NCI-H1092 treated with DMSO at 0.1 percent for 48 hours (cell line): ENCODE measurements around the gene CNTNAP2.
"Not testable (repeated sequence)": the region's sequence is repeated elsewhere in the genome, so short reads cannot be mapped to it uniquely, and the experiment has no call there.

Experiments
- DNase-seq: peaks from one replicate; lab custom pipeline; 2025; lab: John Stamatoyannopoulos, UW

The CNTNAP2 gene

GRCh38 chr7:146146831-146147486 is 30.4 kb downstream of the CNTNAP2 start:
- peak; percentile 76 for DNase-seq

DNA sequence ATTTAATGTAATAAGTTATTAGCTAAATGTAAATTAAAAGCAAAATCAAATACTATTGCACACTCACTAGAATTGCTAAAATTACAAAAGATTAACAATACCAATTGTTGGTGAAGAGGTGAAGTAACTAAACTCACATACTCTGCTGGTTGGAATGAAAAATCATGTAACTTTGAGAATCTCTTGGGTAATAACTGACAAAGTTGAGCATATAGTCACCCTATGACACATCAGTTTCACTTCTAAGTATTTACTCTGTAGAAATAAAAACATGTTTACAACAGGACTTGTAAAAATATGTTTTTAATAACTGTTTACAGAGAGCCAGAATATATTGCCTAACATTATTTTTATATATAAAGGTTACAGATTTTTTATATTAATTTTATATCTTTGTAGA is 33.6 kb downstream of the CNTNAP2 start:
- no peak for DNase-seq

GRCh38 chr7:146172112-146172511 is 55.5 kb downstream of the CNTNAP2 start:
- DNase-seq: no peak

DNA sequence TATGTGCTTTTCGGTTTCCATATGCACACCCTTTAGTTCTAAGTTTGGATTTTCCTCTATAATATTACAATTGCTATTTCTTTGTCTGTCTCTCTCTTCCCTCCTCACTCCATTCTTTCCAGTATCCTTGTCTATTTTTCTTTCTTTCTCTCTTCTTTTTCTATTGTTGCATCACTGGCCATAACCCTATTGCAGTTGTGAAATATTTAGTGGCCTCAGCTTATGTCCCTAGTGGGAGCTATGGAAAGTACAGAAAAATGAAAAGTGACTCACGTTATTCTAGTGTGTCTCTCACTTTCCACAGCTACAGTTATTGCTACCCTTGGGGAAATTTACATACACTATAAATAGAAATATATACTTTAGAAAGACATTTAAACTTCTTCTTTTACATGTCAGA is 59.1 kb downstream of the CNTNAP2 start:
- DNase-seq: no peak

GRCh38 chr7:146176860-146177259 is 60.3 kb downstream of the CNTNAP2 start:
- DNase-seq: peak; percentile 17

DNA sequence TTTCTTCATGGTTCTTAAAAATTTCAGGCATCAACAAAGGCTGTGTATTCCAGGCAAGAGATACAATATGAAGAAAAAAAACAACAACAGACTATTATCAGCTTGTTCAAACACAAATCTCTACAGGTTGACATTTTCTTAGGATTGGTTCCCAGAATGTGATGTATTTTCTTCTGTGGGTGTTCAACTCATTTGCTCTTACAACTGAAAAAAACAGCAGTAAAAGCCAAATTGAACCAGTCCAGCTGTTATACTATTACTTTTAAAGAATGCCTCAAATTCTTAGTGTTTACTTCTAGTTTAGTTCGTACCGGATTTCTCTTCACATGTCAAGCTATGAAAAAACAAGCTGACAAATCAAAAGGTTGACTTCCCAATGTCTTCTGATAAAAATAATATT is 60.7 kb downstream of the CNTNAP2 start:
- DNase-seq: no peak

- no peak for DNase-seq
Observed at GRCh38 chr7:146185844-146186243, 69.2 kb downstream of the CNTNAP2 start.

DNA sequence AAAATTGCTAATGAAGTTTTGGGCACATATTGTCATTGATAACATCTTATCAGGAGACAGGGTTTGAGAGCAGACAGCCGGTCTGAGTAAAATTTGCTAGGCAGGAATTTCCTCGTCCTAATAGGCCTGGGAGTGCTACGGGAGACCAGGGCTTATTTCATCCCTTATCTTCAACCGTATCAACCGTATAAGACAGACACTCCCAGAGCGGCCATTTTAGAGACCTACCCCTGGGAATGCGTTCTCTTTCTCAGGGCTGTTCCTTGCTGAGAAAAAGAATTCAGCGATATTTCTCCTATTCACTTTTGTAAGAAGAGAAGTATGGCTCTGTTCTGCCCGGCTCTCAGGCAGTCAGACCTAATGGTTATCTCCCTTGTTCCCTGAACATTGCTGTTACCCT is 74.8 kb downstream of the CNTNAP2 start:
- not testable (repeated sequence) for DNase-seq

DNA sequence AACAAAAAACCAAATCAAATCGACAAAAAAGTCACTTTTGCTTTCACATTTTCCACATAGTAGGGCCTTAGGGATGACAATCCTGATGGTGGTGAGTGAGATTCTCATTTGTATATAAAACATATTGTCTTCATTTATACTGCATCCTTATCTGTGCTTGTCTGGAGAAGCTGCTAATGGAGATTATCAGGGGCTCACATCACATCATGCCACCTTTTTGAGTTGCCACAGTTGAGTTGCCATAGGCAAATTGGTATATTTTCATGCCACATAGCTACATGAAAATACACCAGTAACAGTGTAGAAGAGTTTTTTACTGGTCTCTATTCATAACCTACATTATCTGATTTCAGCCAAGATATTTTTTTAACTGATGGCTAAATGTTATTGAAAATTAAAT is 85.3 kb downstream of the CNTNAP2 start:
- no peak for DNase-seq

GRCh38 chr7:146206270-146206669 is 89.7 kb downstream of the CNTNAP2 start:
- DNase-seq: no peak

DNA sequence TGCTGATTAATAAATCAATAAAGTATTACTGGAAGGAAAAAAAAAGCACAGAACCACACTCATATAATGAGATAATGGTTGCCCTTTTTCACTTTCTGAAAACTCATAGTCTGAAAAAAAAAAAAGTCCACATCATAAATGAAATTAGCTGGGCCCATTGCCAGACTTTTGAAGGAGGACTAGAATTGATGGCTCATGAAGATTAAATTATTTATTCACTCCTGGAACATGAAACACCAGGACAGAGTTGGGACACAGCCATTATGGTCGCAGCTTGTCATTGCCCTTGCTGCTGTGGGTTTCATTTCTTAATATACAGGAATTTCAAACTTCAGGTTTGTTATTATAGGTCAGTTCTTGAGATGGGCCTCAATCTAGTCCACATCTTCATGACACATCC is 91.9 kb downstream of the CNTNAP2 start:
- DNase-seq: no peak

DNA sequence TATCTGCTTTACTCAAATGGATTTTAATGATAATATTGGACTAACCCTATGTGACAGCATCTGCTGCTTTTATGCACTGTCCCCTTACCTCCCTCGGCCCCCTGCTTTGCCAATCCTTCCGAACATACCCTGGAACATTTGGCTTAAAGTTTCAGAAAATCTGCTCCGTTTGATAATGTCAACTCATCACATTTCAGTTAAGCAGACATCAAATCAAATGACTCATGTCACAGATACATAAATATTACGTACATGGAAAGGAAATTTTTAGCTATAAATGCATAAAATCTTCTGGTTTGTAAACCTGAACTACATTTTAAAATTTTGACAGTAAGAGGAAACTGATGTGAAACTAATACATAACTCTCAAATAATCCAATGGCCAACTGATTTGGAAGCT is 98.2 kb downstream of the CNTNAP2 start:
- DNase-seq: no peak

GRCh38 chr7:146216396-146217041 is 99.9 kb downstream of the CNTNAP2 start:
- no peak for DNase-seq

DNA sequence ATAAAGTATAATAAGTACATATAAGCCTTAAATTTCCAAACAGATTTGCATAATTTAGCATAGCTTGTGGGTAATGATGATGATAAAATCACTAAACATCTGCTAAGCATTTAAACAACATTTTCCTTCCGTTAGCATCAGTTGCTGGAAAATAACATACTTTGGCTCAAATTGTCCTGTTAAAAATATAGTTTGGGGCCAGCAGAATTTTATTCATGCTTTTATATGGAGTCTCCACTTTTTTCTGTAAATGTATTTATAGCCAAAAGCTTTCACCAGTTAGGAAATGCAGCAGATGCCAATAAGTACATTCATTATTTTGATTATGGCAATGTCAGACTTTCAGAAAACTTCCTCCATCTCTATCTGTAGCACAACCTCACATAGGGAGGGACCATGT is 107.2 kb downstream of the CNTNAP2 start:
- no peak for DNase-seq

DNA sequence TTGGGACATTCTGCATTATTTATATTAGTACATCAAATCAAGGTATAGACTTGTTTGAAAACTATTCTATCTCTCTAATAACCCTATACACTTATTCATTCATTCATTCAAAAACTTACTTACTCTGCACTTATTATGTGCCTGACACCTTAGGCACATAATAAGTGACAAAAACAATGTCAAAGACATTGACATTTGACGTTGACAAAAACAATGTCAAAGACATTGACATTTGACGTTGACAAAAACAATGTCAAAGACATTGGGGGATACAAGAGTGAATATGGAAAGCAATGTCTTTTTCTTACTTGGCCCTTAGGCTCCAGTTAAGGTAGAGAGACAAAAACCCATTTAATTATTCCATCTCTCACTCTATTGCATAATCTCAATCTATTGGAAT is 116.0 kb downstream of the CNTNAP2 start:
- no peak for DNase-seq

DNA sequence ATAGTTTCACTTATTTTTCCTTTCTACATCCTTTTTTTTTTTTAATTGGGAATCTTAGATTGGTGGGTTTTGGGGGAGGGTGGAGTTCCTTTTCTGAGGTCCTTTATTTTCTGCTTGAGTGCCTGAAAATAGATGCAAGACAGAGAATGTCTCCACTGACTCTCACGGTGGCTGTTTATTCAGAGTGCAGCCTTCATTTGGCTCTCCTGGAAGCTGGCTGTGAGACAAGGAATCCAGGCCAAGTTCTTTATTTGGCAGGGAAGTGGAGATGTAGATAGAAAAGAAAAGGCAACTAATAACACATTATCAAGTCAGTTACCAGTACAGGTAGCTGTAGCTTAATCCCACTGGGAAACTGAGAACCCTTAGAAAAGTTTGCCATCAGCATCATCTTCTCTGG is 118.6 kb downstream of the CNTNAP2 start:
- no peak for DNase-seq

GRCh38 chr7:146242661-146243060 is 126.1 kb downstream of the CNTNAP2 start:
- DNase-seq: no peak

DNA sequence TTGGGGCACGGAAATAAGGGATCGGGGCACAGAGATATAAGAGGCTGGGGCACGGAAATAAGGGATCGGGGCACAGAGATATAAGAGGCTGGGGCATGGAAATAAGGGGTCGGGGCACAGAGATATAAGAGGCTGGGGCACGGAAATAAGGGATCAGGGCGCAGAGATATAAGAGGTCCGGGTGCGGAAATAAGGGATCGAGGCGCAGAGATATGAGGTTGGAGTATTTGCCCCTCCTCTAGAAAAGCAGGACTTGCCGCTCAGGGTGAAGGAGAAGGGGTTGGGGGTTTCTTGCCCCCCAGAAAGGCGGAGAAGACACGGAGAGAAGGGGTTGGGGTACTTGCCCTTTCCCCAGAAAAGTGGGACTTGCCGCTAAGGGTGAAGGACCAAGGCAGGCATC is 131.4 kb downstream of the CNTNAP2 start:
- DNase-seq: not testable (repeated sequence)

DNA sequence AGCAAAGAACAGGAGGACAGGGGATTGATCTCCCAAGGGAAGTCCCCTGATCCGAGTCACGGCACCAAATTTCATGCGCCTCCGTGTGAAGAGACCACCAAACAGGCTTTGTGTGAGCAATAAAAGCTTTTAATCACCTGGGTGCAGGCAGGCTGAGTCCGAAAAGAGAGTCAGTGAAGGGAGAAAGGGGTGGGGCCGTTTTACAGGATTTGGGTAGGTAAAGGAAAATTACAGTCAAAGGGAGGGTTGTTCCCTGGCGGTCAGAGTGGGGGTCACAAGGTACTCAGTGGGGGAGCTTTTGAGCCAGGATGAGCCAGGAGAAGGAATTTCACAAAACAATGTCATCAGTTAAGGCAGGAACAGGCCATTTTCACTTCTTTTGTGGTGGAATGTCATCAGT is 132.1 kb downstream of the CNTNAP2 start:
- not testable (repeated sequence) for DNase-seq

GRCh38 chr7:146249272-146249671 is 132.7 kb downstream of the CNTNAP2 start:
- no peak for DNase-seq

- no peak for DNase-seq
Observed at GRCh38 chr7:146255609-146256008, 139.0 kb downstream of the CNTNAP2 start.

- no peak for DNase-seq
Observed at GRCh38 chr7:146262527-146262926, 145.9 kb downstream of the CNTNAP2 start.

DNA sequence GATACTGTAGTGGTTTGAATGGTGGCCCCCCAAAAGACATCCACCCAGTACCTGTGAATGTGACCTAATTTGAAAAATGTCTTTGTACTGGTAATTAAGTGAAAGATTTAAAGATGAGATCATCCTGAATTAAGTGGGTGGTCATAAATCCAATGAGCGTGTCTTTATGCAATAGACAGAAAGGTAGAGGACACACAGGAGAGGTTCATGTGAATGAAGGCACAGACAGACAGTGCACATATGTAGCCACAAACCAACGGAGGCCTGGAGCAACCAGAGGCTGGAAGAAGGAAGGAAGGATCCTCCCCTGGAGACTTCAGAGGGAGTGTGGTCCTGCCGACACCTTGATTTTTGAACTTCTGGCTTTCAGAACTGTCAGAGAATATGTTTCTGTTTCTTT is 160.3 kb downstream of the CNTNAP2 start:
- no peak for DNase-seq

GRCh38 chr7:146285418-146285817 is 168.8 kb downstream of the CNTNAP2 start:
- no peak for DNase-seq
